ENCODE measurements around the gene RABEPK.
"Not testable (repeated sequence)": the region's sequence is repeated elsewhere in the genome, so short reads cannot be mapped to it uniquely, and the experiment has no call there.

RABEPK gene

DNA sequence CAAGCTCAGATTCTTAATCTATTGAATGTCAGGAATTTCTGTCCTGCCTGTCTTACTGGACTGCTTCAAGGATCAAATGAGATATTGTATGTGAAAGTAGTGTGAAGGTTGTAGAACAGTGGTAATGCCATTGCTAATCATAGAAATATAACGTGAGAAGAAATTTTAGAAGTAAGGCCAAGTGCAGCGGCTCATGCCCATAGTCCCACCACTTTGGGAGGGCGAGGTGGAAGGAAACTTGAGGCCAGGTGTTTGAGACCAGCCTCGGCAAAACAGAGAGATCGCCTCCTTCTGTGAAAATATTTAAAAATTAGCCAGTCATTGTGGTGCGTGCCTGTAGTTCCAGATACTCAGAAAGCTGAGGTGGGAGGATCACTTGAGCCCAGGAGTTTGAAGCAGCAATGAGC is 45.9 kb downstream of the RABEPK start:
- DNase-seq (ENCODE audit: low read depth, low spot score), result no peak

DNA sequence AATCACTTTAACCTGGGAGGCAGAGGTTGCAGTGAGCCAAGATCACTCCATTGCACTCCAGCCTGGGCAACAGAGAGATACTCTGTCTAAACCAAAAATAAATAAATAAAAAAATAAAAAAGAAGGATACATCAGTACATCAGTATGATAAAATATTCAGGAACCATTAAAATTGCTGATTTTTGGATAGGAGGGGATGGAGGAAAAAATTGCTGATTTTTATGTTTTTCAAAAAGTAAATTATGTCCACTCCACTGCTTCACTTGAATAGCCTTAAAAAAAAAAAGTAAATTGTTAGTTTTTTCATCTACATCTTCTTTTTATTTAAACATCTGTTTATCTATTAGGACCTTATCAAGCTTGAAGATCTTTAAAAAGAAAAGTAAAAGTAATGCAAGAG is 53.9 kb downstream of the RABEPK start:
- DNase-seq (ENCODE audit: low read depth, low spot score), result no peak

DNA sequence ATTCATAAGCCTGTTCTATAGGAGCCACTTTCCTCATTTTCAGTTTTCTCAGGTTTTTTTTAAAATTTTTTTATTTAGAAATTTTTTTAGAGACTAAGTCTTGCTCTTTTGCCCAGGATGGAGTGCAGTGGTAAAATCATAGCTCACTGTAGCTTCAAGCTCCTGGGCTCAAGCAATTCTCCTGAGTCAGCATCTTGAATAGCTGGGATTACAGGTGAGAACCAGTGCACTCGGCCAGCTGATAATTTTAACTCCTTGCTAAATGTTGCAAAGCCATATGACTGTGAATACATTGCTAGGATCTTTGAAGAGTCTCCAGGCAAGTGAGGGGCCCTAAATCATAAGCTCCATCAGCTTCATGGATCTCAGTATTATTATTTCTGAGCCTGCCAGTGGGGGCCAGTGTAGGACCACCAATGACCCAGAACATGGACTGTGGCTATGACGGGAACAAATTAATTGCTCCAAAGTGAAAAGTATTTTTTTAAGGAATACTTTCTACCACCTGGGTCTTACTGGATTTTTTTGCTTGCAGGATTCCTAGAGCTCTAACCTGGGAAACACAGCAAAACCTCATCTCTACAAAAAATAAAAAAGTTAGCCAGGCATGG is 55.5 kb downstream of the RABEPK start:
- DNase-seq (ENCODE audit: low read depth, low spot score), result no peak

DNA sequence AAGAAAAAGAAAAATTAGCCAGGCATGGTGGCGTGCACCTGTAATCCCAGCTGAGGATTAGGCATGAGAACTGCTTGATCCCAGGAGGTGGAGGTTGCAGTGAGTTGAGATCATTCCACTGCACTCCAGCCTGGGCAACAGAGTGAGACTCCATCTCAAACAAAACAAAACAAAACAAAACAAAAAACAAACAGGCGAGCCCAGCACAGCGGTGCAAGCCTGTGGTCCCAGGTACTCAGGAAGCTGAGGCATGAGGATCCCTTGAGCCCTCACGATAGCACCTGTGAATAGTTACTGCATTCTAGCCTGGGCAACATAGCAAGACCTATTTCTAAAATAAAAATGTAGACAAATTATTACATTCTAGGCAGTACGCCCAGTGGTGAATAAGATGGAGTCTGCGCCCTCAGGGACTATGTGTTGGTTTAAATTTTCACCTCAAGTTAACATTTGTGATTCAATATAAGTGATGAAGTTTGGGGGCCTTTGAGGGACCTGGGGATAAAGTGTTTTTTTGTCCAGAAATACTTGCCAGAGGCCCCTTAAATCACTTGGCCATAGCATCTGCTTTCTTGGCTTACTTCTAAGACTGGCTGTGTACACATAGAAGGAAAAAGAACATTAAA is 57.9 kb downstream of the RABEPK start:
- DNase-seq (ENCODE audit: low read depth, low spot score), result no peak

DNA sequence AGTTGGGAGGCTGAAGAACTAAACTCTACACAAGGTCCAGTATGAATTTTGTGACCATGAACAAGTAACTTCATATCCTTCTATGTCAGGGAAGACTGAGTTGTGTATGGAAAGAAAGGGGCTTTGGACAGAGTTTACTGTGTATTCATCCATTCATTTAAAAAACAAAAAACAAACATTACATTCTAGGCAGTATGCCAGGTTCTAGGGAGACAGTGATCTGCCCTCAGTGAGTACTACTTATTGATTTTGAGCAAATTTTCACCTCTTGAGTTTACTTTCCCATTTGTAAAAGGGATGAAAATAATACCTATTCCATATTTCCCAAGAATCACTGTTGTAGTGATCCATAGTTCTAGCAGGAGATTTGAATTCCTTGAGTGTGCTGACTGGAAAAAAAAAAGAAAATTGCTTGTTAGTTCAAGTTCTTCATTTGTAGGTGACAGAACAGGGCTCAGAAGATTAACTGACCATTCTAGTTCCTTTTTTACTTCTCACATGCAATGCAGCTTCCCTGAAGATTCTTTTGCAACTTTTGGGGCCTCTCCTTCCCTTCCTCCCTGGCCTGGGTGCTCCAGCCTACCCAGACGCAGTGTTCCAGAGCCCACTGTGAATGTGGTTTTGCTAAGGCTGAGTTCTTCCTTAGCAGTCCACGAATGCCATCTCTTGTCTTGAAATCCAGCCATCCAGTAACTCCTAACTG is 58.6 kb downstream of the RABEPK start:
- DNase-seq (ENCODE audit: low read depth, low spot score), result no peak

DNA sequence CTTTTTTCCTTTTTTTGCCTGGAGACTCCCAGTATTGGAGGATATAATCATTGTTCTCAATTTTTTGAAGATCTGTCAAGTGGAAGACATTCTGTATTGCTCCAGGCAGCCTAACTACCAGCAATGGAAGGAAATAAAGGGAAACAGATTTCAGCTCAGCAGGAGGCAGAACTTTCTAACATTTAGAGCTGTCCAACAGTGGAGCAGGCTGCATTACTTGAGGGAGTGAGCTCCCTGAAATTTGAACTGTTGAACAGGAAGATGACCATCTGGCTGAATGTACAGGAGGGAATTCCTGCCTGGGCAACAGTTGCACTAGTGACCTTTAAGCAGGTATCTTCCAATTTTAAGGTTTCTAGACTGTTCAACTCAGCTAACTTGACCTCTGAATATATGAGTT is 60.2 kb downstream of the RABEPK start:
- DNase-seq (ENCODE audit: low read depth, low spot score), result peak; percentile 20

DNA sequence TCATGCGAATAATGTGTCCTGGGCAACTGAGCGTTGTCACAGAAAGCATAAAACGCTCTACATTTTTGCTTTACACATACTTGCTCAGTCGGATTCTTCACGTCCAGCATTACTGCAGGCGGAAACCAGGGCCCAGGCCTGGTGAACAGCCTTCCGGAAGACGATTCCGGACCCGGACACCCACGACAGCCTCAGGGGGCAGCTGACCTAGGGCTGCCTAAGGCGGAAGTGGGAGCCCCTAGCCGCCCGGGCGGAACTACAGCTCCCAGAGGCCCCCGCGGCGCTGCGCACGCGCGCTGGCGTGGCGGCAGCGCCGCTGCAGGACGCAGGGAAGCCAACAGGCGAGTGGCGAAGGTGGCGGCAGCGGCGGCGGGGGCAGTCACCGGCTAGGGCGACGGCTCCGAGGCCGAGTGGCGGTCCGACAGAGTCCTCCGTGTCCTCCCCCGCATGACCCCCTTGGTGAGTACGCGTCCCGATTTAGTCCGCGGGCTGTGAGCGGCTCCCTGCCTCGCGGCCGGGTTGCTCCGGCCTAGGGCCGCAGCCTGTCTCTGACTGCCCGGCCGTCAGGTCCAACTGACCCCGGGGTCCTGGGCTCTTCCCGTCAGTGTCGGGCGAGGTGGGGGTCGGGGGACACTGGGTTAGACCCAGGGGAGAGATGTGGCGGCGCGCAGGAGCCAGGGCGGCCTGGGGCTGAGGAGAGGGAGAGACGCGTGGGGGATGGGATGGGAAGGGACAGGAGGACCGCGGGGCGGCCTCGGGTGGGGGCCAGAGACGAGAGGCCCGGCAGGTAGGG is 61.4 kb downstream of the RABEPK start, which contains the start of gene GAPVD1:
Gene GAPVD1, plus strand, starts transcription at position 326 of the 793 bp plus-strand sequence. CDS start 37,096 bp downstream, outside the sequence.
- peak; percentile 36 for DNase-seq (ENCODE audit: low read depth, low spot score)

DNA sequence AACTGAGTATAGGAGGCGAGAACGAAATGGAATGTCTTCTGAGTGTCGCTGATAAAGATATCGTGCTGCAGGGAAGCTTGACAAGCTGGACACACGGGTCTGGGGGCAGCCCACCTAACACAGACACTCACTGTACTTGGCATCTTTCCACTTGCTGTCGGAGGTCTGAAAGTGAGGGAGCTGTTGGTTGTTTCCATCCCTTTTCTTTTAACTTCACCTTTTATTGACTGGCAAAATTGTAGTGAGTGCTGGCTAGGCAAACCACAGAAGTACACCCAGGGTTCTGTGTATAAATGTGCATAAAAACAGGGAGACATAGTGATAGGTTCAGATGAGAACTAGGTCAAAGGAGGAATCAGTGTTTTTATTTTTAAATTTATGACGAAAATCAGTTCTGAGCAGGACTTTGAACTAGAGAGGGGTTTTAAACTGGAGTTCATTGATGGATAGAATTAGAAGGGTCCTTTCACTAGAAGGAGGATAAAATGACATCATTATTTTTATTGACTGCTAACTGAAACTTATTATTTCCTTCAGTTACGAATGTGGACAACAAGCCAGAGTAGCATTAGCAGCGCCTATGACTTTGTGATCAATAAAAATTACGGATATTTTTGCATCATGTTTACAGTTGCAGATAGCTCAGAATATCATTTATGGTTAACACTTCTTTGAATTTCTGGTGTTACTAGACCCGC is 62.1 kb downstream of the RABEPK start:
- DNase-seq (ENCODE audit: low read depth, low spot score), result no peak

DNA sequence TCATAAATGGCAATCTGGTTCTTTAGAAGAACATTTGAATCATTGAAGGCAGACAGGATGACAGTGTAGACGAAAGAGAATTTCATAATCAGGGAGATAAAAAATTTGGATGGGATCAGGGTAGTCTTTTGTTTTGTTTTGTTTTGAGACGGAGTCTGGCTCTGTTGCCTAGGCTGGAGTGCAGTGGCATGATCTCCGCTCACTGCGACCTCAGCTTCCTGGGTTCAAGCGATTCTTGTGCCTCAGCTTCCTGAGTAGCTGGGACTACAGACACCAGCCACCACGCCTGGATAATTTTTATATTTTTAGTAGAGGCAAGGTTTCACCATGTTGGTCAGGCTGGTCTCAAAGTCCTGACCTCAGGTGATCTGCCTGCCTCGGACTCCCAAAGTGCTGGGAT is 63.7 kb downstream of the RABEPK start:
- DNase-seq (ENCODE audit: low read depth, low spot score), result not testable (repeated sequence)

DNA sequence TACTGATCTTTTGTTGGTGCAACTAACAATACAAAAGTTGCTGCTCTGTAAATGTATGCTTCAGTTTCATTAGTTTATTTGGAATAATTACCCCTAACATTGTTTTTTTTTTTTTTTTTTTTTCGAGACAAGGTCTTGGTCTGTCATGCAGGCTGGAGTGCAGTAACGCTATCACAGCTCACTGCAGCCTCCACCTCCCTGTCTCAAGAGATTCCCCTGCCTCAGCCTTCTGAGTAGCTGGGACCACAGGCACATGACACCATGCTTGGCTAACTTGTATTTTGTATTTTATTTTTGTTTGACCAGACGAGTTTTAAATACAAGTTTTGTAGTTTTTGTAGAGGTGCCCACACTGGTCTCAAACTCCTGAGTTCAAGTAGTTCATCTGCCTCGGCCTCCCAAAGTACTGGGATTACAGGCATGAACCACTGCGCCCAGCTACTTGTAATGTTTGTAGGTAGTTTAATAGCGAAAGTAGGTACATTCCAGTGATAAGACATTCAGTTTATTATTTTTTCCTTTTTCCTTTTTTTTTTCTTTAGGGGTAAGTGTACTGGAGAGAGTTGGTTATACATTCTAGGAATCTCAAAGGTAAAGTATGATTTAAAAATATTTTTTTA is 68.2 kb downstream of the RABEPK start:
- DNase-seq (ENCODE audit: low read depth, low spot score), result no peak

DNA sequence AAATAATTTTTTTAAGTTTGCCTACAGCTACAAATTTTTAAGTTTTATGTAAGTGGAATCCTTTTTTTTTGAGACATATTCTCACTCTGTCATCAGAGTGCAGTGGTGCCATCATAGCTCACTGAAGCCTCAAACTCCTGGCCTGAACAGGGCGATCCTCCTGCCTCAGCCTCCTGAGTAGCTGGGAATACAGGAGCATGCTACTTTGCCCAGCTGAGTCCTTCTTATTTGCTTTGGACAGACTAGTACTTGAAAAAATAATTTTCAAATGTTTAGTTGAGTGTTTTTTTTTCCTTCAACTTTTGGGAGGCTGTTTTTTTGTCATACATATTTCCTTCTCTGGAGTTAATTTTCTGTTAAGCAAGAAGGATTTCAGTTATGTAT is 68.7 kb downstream of the RABEPK start:
- no peak for DNase-seq (ENCODE audit: low read depth, low spot score)

DNA sequence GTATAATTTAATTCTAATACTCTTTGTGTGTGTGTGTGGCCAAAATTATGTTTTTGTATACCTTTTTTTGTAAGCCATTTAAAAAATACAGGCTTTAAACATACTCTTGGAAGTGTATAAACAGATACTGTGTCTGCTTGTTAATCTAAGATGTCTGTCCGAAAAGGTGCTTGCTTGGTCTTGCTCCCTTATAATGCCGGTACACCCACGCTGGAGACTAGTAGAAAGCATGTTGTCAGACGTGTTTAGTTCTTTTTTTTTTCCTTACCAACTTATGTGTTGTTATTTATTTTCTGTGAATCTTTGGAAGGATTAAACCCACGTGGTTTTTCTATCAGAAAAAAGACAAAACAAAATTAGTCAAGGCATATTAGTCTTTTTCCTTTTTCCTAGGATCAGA is 70.7 kb downstream of the RABEPK start:
- DNase-seq (ENCODE audit: low read depth, low spot score), result no peak

DNA sequence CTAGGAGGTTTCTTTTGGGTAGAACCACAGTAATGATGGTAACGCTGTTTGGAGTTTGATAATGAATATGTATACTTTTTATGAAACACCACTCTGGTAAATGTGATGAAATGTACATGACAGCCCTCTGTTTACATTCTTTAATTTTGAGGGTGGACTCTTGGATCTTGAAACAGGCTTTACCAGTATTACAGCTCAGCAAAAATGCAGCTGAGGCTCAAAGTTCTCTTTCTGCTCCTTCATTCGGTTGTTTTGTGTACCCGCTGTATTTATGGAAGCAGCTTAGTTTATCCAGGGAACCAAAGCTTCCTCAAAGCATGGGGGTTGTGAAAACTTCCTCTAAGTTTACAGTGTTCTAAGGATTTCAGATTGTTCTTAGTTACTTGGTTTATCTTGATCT is 72.4 kb downstream of the RABEPK start:
- DNase-seq (ENCODE audit: low read depth, low spot score), result no peak

DNA sequence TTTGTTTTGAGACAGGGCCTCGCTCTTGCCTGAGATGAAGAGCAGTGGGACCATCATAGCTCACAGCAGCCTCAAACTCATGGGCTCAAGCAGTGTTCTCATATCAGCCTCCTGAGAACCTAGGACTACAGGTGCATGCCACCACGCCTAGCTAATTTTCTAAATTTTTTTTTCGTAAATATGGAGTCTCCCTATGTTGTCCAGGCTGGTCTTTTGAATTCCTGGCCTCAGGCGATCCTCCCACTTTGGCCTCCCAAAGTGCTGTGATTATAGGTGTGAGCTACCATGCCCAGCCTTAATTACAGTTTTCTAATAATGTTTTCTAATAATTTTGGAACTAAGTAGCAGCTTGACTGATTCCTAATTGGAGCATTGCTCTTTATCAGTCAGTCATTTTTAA is 76.4 kb downstream of the RABEPK start:
- DNase-seq (ENCODE audit: low read depth, low spot score), result no peak

DNA sequence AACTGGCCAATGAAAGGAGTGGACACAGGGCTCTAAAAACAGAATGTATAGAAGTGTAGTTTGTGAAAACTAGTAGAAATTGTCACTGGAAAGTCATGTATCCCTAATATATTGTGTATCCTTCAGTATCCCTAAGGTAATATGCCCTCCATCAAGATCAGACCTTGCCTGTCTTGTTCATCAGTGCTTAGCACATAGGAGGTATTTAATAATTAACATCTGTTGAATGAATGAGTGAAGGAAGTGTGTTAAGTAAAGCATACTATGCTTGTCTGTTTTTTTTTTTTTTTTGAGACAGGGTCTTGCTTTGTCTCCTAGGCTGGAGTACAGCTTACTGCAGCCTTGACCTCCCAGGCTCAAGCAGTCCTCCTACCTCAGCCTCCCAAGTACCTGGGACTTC is 77.1 kb downstream of the RABEPK start:
- DNase-seq (ENCODE audit: low read depth, low spot score), result no peak

DNA sequence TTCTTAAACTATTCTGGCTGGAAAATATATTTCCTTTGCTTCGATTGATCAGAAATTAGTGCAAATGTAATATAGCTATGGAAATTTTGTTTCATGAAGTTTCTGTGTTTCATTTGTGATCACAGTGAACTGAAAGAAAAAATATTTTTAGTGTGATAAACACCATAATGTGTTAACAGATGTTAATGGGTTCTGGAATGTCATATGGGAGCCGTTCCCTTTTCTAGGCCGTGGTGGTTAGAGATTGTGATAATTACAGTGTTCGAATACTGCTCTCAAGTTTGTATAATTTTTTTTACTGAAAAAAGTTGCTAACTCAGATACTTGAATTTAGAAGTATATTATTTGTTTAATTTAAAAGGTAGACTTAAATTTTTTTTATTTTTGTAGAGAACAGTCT is 80.6 kb downstream of the RABEPK start:
- DNase-seq (ENCODE audit: low read depth, low spot score), result no peak

Measured in brain pericyte (primary cell).